GM12892 (cell line): ENCODE measurements around the gene SPSB3.

Experiments used
- POLR2A ChIP-seq: IDR thresholded peaks from 2 replicates; pipeline ENCODE4 v1.6.1; 2011; ENCODE audit warnings: low read depth, low read length, control low read depth
- POLR2AphosphoS5 ChIP-seq: IDR thresholded peaks from 2 replicates; pipeline ENCODE4 v1.6.1; 2011; ENCODE audit warnings: low read depth, low read length, control low read depth
- TAF1 ChIP-seq: IDR thresholded peaks from 2 replicates; pipeline ENCODE4 v1.6.1; 2011; ENCODE audit warnings: low read depth, mild to moderate bottlenecking, control low read depth, low read length, borderline replicate concordance

GRCh38 chr16:1787322-1788094 is 5.1 kb upstream of the SPSB3 start:
- no peak for TF ChIP-seq POLR2AphosphoS5
- TF ChIP-seq POLR2A: no peak
- TF ChIP-seq TAF1: no peak
